Vagina (tissue), 2 donors: ENCODE measurements around the gene DYSF. TPM values are rescaled to one million over a fixed set of nuclear protein-coding genes. Genes with fewer than 3 reads are reported as not detected.

Experiments
- DNase-seq, 2 donors: peaks; one replicate each; pipeline ENCODE4 v3.0.0-alpha.2; 2017; ENCODE audit errors: extremely low spot score in 2 of 2
- H3K27ac ChIP-seq: fragments of 200-600 bp; sonication (generic); one replicate; pipeline ENCODE4 v1.5.1; 2019
- H3K27me3 ChIP-seq: fragments of 200-600 bp; sonication (generic); one replicate; pipeline ENCODE4 v1.5.1; 2019
- H3K36me3 ChIP-seq, 2 donors: fragments of 200-600 bp; sonication (generic); one replicate each; pipeline ENCODE4 v1.5.1; 2017 to 2019
- H3K4me1 ChIP-seq: fragments of 200-600 bp; sonication (generic); one replicate; pipeline ENCODE4 v1.5.1; 2019
- H3K4me3 ChIP-seq, 2 donors: fragments of 200-600 bp; sonication (generic); 1 replicate in 1 of 2; 2 replicates in 1 of 2; pipeline ENCODE4 v1.5.1; 2016 to 2019
- H3K9me3 ChIP-seq: fragments of 200-600 bp; sonication (generic); one replicate; pipeline ENCODE4 v1.5.1; 2019
- CTCF ChIP-seq, 3 experiments: fragments of 450-650 bp in 2 of 3; fragments of 200-600 bp in 1 of 3; sonication (generic) in 1 of 3; IDR thresholded peaks; one replicate each; pipeline ENCODE4 v1.5.1; 2017 to 2019; ENCODE audit warnings: antibody characterized with exemption in 3 of 3, mild to moderate bottlenecking in 2 of 3, moderate library complexity in 2 of 3
- POLR2A ChIP-seq, 2 donors: fragments of 450-650 bp; IDR thresholded peaks; one replicate each; pipeline ENCODE4 v1.6.1; 2017; ENCODE audit warnings: antibody characterized with exemption in 2 of 2, mild to moderate bottlenecking in 2 of 2, moderate library complexity in 2 of 2
- POLR2AphosphoS5 ChIP-seq, 2 donors: sonication (generic); formaldehyde crosslinking; IDR thresholded peaks; one replicate each; pipeline ENCODE4 v1.9.0; 2017; ENCODE audit warnings: antibody characterized with exemption in 2 of 2, mild to moderate bottlenecking in 2 of 2, low read depth in 1 of 2; ENCODE audit not compliant: insufficient read depth in 1 of 2
- intact Hi-C: fragments of 100-400 bp; cut with DNase I; formaldehyde crosslinking; loops from one replicate; pipeline ENCODE4 v1.15.1; 2023
- total RNA-seq: library from RNA; depleted of rRNA; stranded (reverse); fragments of >200 nt; gene quantifications from one replicate; pipeline ENCODE4 v1.2.3, GENCODE V29; 2016

Gene DYSF
- total RNA-seq, 1 donor from 2014 or later = 10.1 TPM

GRCh38 chr2:71551631-71551915 lies 98.2 kb downstream of the DYSF start:
- TF ChIP-seq POLR2A (IDR thresholded peaks at IDR 0.05) (no peak), CTCF (IDR thresholded peaks at IDR 0.05) (no peak), POLR2AphosphoS5 (IDR thresholded peaks at IDR 0.05; ENCODE audit: insufficient read depth in 1 of 2, low read depth in 1 of 2) (no peak)
- no peaks in the 10 kb centered on the region for H3K9me3 ChIP-seq
- peaks cover 12% of the 10 kb centered on the region for H3K4me1 ChIP-seq
- H3K27ac ChIP-seq = no peak overlapping the region
- intact Hi-C loops = no loop called here
- H3K36me3 ChIP-seq = no peaks in the 10 kb centered on the region
- no peak overlapping the region for H3K4me3 ChIP-seq
- no peak for DNase-seq
- H3K27me3 ChIP-seq = no peaks in the 10 kb centered on the region

- no peaks in the 10 kb centered on the region for H3K9me3 ChIP-seq
- H3K4me3 ChIP-seq = no peak overlapping the region
- DNase-seq = no peak
- H3K27ac ChIP-seq = no peak overlapping the region
- peaks cover 12% of the 10 kb centered on the region for H3K4me1 ChIP-seq
- H3K27me3 ChIP-seq = no peaks in the 10 kb centered on the region
- intact Hi-C loops = no loop called here
- TF ChIP-seq CTCF (IDR thresholded peaks at IDR 0.05) = no peak
- no peak for TF ChIP-seq POLR2A (IDR thresholded peaks at IDR 0.05)
- no peak for TF ChIP-seq POLR2AphosphoS5 (IDR thresholded peaks at IDR 0.05; ENCODE audit: insufficient read depth in 1 of 2, low read depth in 1 of 2)
- H3K36me3 ChIP-seq = no peaks in the 10 kb centered on the region
Measured at GRCh38 chr2:71552356-71552755, 99.0 kb downstream of the DYSF start.

DNA sequence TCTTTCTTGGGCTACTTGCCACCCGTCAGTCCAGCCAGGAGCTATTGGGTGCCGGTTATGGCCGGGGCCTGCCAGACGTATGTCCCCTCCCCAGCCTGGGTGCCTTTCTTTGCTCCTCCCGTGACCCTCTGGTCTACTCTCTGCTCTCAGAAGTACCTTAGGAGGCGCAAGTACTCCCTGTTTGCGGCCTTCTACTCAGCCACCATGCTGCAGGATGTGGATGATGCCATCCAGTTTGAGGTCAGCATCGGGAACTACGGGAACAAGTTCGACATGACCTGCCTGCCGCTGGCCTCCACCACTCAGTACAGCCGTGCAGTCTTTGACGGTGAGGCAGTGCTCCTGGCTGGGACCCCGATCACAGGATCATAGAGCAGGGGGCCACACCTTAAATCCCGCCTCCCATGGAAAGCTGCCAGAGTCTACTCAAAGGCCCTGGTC lies 99.5 kb downstream of the DYSF start:
- intact Hi-C loops = no loop called here
- DNase-seq = no peak
- peak in 1 of 2 donors; percentile 78 for TF ChIP-seq POLR2AphosphoS5 (IDR thresholded peaks at IDR 0.05; ENCODE audit: insufficient read depth in 1 of 2, low read depth in 1 of 2)
- no peak for TF ChIP-seq CTCF (IDR thresholded peaks at IDR 0.05)
- H3K4me1 ChIP-seq = peaks cover 12% of the 10 kb centered on the region
- H3K36me3 ChIP-seq = no peaks in the 10 kb centered on the region
- no peak overlapping the region for H3K4me3 ChIP-seq
- H3K9me3 ChIP-seq = no peaks in the 10 kb centered on the region
- no peak overlapping the region for H3K27ac ChIP-seq
- no peaks in the 10 kb centered on the region for H3K27me3 ChIP-seq

- H3K9me3 ChIP-seq = no peaks in the 10 kb centered on the region
- no peak overlapping the region for H3K4me3 ChIP-seq
- no peak overlapping the region for H3K27ac ChIP-seq
- no peaks in the 10 kb centered on the region for H3K27me3 ChIP-seq
- peaks cover 12% of the 10 kb centered on the region for H3K4me1 ChIP-seq
- no peak for DNase-seq
- no peak for TF ChIP-seq CTCF (IDR thresholded peaks at IDR 0.05)
- no peak for TF ChIP-seq POLR2AphosphoS5 (IDR thresholded peaks at IDR 0.05; ENCODE audit: insufficient read depth in 1 of 2, low read depth in 1 of 2)
- no peak for TF ChIP-seq POLR2A (IDR thresholded peaks at IDR 0.05)
- intact Hi-C loops = no loop called here
- no peaks in the 10 kb centered on the region for H3K36me3 ChIP-seq
Measured at GRCh38 chr2:71554028-71554705, 100.8 kb downstream of the DYSF start.

DNA sequence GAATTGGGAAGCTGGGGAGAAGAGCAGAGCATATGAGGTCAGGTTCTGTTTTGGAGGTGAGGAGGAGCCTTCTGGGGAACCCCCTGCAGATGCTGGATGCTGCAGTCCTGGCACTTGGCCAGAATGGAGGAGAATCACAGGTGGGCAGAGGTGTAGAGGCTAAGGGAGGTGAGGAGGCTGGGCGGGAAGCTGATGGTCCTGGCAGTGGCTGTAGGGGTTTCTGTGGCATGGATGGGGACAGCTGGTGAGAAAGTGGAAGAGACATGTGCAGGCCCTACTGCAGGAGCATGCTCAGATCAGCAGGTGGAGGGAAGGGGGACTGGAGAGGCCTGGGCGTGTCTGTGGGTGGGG lies 101.3 kb downstream of the DYSF start:
- no peak for DNase-seq
- Histone ChIP-seq H3K27me3 (no peaks in the 10 kb centered on the region), H3K4me1 (peaks cover 12% of the 10 kb centered on the region), H3K4me3 (no peak overlapping the region), H3K27ac (no peak overlapping the region), H3K36me3 (no peaks in the 10 kb centered on the region), H3K9me3 (no peaks in the 10 kb centered on the region)
- intact Hi-C loops = no loop called here
- no peak for TF ChIP-seq POLR2A (IDR thresholded peaks at IDR 0.05)
- no peak for TF ChIP-seq CTCF (IDR thresholded peaks at IDR 0.05)
- TF ChIP-seq POLR2AphosphoS5 (IDR thresholded peaks at IDR 0.05; ENCODE audit: insufficient read depth in 1 of 2, low read depth in 1 of 2) = no peak
